Uterus (tissue), 2 donors: ENCODE results near the gene CDH4.

Source experiments
- POLR2A ChIP-seq, 2 donors: fragments of 450-650 bp; IDR thresholded peaks; one replicate each; pipeline ENCODE4 v1.6.1; 2016; ENCODE audit warnings: antibody characterized with exemption in 2 of 2, mild to moderate bottlenecking in 1 of 2, moderate library complexity in 1 of 2
- TF ChIP-seq, protein P1 (sequence below), 4 experiments: fragments of 200-600 bp in 2 of 4; fragments of 450-650 bp in 2 of 4; sonication (generic) in 2 of 4; IDR thresholded peaks; one replicate each; pipeline ENCODE4 v1.5.1; 2016 to 2019; ENCODE audit warnings: antibody characterized with exemption in 4 of 4, mild to moderate bottlenecking in 2 of 4, moderate library complexity in 1 of 4

DNA sequence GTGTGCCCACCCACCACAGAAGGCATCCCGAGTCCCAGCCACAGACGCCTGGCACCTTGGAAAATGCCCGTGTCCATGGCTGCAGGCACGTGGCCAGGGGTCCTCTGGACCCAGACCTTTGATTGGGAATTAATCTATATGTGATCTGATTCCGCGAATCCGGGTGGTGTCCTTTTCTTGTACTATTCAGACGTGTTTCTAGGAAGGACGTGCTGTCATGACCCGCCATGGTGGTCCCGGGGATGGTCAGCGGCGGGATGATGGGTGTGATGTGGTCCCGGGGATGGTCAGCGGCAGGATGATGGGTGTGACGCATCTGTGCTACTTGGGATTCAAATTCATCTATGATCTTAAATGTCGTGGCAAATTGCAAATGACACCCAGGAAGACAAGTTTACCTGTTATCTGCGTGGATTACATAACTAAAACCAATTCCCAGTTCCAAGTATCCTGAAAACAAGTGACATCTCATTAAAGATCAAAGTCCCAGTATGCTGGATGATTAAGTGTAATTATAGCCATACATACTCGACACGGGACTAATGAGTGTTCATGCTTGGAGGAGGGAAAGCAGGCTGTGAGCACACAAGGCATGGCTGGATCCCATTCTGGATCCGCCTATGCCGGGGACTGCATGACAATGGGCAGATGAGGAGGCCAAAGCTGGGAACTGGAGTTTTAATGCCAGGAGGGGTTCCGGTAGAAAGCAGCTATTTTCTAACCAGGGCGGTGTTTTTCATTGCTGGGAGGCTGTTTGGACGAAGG is 557.1 kb downstream of the CDH4 start:
- TF ChIP-seq, protein P1, sequence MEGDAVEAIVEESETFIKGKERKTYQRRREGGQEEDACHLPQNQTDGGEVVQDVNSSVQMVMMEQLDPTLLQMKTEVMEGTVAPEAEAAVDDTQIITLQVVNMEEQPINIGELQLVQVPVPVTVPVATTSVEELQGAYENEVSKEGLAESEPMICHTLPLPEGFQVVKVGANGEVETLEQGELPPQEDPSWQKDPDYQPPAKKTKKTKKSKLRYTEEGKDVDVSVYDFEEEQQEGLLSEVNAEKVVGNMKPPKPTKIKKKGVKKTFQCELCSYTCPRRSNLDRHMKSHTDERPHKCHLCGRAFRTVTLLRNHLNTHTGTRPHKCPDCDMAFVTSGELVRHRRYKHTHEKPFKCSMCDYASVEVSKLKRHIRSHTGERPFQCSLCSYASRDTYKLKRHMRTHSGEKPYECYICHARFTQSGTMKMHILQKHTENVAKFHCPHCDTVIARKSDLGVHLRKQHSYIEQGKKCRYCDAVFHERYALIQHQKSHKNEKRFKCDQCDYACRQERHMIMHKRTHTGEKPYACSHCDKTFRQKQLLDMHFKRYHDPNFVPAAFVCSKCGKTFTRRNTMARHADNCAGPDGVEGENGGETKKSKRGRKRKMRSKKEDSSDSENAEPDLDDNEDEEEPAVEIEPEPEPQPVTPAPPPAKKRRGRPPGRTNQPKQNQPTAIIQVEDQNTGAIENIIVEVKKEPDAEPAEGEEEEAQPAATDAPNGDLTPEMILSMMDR (IDR thresholded peaks at IDR 0.05): no peak
- TF ChIP-seq POLR2A (IDR thresholded peaks at IDR 0.05): no peak
